GM12892 (cell line): Measurements from ENCODE around the gene MSX1.

Experiments used
- POLR2A ChIP-seq: IDR thresholded peaks from 2 replicates; pipeline ENCODE4 v1.6.1; 2011; ENCODE audit warnings: low read depth, low read length, control low read depth
- POLR2AphosphoS5 ChIP-seq: IDR thresholded peaks from 2 replicates; pipeline ENCODE4 v1.6.1; 2011; ENCODE audit warnings: low read depth, low read length, control low read depth
- TAF1 ChIP-seq: IDR thresholded peaks from 2 replicates; pipeline ENCODE4 v1.6.1; 2011; ENCODE audit warnings: low read depth, mild to moderate bottlenecking, control low read depth, low read length, borderline replicate concordance

DNA sequence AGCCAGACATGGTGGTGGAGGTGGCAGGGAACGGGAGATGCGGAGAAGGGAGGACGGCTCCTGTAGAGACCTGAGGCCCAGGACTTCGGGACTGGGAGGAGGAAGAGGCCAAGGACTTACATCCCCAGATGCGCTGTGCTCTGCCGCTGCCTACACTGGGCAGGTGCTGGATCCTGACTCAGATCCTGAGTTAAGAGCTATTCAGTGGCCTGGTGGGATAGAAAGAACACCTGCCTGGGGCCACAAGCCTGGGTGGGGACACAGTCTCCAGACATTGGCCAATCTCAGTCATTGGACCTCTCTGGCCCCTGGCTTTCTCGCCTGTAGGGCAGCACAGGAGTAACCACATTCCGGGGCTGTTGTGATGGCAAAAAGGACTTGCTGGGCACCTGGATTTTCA, 10.9 kb upstream of the MSX1 start:
- TF ChIP-seq POLR2A (no peak), TAF1 (no peak), POLR2AphosphoS5 (no peak)
